Measurements from ENCODE around the gene SLC40A1.

SLC40A1 gene

DNA sequence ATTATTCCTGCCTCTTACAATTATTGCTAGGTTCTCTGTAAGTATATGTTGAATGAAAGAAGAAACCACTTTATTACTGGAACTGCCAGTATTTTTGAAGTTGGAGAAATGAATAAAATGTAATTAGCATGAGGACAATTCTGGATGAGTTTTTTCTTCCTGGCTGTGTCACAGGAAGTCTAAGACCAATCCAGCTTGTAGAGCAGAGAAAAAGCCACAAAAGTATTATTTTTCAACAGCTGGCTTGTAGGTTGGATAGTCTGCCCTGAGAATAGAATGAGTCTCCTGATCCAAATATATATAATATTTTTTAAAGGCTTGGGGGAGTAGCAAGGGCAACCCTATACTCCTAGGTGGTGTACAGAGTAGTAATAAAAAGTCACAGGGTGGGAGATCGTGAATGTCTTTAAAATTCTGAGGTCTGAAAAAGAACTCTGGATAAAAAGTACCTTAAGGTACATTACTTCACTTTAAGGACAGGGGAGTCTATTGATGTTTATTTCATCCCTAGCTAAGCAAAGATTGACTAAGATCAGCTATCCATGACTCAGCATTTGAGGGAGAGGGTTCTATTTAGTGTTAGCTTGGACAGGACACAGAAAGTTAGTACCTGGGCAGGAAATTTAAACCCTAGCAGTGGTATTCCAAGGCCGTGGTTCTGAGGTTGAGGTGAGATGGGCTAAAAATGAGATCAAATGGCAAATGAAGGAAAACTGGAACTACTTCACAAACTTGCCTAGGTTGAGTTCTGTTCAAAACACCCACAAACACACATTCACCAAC is 31.7 kb downstream of the SLC40A1 start:
- no peak for DNase-seq
- in situ Hi-C loops (cut with MboI; ENCODE audit: low pct_unique_long_range_greater_than_20kb, low sequenced_read_pairs), result no loop called here

DNA sequence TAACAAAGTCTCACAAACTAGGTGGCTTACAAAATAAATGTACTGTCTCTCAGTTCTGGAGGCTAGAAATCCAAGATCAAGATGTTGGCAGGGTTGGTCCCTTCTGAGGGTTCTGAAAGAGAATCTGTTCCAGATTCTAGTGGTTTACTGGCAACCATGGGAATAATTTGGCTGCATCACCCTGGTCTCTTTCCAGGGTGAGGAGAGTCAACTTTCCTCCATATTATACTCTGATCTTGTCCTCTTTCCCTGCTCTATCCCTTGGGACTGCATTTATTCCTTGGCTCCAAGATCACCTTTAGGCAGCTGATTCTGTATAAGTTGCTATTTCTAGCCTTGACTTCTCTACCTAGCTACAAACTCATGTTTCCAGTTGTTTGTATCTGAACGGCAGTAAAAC is 35.2 kb downstream of the SLC40A1 start:
- in situ Hi-C loops (cut with MboI; ENCODE audit: low pct_unique_long_range_greater_than_20kb, low sequenced_read_pairs), result no loop called here

DNA sequence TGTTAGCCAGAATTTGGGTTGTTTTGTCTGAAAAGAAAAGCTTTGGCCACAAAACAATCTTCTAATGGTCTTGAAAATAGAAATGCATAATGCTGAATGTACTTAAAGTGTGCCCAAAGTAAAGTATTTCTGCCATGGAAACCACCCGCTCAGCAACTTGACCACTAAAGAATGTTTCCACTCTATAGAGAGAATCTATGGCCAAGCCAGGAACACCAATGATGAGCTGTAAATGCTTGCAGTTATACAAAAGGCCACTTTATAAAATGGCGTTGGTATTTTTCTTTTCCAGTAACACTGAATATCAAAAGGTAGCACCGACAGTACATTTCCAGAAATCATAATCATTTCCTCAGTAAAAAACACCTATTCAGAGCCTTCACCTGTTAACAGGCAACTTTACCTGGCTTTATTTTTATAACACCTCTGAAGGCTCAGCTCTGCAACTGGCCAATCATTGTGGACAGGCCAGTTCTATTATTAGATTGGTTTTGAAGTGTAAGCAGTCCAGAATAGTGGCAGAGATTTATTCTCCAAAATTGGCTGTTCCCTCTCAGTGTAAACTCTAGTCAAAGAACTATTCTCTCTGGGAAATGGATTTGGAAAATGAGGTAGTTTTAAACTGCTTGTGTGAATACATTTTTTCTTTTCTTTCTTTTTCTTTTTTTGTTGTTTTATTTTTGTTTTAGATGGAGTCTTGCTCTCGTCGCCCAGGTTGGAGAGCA is 36.1 kb downstream of the SLC40A1 start:
- no peak for DNase-seq
- in situ Hi-C loops (cut with MboI; ENCODE audit: low pct_unique_long_range_greater_than_20kb, low sequenced_read_pairs), result no loop called here

More for the DNA sequence above, 35.2 kb downstream of the SLC40A1 start:
- no peak for DNase-seq

DNA sequence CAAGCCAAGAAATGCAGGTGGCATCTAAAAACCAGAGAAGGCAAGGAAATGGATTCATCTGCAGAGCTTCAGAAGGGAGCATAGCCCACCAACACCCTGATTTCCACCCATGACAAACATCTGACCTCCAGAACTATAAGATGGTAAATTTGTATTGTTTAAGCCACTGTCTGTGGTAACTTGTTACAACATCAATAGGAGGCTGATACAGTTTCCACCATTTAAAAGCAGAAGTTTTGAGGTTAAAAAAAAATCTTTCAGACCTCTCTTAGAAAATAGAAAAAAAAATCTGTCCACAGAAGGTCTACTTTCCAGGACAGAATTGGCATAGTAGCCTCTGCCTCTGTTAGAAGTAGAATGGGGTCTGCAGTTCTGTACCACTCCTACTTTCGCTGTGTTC is 37.2 kb downstream of the SLC40A1 start:
- DNase-seq, result no peak

DNA sequence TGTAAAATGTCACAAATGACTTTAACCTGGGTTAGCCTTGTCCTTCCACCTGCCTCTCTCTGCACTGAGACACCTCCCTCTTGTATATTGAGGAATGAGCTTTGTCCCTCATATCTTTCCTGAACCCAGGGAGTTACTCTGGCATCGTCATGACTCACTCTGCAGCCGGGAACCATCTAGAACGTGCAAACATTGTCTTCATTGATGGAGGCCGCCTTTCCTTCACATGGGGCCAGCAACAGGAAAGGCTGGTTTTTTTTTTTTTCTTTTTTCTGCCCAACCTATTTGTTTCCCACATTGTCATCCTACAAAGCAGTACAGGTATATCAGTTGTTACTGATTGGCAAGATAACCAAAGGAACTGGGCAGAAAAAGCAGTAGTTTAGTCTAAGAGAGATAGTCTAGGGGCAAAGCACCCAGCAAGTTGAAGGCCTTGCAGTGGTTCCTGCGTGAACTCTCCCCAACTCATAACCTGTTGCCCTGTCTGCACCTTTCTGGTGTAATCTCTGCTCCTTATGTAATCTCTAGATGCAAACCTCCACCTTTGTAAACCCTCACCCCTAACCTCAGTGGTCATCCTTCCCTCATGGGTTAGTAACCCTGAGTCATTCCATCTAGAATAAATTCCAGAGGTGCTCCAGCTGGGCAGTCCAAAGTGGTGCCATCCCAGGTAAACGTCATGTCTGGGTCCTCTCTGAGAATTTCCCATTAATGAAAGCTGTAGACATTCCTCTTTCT is 38.3 kb downstream of the SLC40A1 start:
- in situ Hi-C loops (cut with MboI; ENCODE audit: low pct_unique_long_range_greater_than_20kb, low sequenced_read_pairs), result no loop called here
- no peak for DNase-seq

More for the DNA sequence above, 37.2 kb downstream of the SLC40A1 start:
- in situ Hi-C loops (cut with MboI; ENCODE audit: low pct_unique_long_range_greater_than_20kb, low sequenced_read_pairs), result no loop called here

DNA sequence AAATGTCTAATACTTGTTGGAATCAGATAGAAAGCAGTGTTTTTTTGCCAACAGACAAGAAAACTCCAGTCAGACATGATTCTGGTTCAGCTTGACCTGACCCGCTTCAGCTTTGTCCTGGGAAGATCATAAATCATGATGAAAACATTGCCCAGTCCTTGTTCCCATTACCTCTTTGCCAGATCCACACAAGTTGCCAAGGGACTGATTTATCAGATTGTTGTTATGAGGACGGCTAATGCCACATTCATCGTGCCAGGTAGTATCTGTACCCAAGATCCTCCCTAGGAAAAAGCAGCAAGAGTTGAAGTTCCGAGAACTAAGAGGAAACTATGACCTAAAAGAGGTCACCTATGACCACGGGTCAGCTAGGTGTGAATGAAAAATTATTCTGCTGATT is 39.0 kb downstream of the SLC40A1 start:
- in situ Hi-C loops (cut with MboI; ENCODE audit: low pct_unique_long_range_greater_than_20kb, low sequenced_read_pairs), result no loop called here
- no peak for DNase-seq

DNA sequence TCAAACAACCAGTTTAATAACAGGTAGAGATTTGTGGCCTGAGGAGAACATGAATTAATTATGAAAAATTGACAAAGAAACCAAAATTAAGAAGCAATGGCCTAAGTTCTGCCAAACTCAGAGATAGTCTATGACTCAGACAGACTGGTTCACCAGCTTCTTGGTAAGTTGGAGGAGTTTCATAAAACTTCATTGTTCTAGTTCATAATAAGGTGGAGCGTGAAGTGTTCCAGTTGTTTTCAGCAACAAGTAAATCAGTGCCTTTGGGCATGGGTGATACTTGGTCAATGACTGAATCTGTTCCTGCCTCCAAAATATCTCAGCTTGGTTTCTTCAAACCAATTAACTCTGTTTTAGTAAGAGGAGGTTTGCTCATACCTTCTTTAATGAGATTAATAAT is 40.0 kb downstream of the SLC40A1 start:
- in situ Hi-C loops (cut with MboI; ENCODE audit: low pct_unique_long_range_greater_than_20kb, low sequenced_read_pairs), result no loop called here
- DNase-seq, result no peak

DNA sequence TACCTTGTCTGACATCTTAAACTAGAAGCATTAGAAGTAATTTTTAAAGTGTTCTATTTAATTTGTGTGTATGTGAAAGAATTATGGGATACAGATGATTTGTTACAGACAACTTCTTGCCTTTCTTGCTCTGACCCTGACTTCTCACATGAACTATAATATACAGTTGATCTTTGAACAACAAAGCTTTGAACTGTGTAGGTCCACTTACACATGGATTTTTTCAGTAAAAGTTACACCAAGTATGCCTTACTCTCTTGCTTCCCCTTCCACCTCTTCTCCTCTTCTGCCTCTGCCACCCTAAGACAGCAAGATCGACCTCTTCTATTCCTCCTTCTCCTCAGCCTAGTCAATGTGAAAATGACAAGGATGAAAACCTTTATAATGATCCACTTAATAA is 42.2 kb downstream of the SLC40A1 start:
- no peak for DNase-seq
- in situ Hi-C loops (cut with MboI; ENCODE audit: low pct_unique_long_range_greater_than_20kb, low sequenced_read_pairs), result no loop called here

DNA sequence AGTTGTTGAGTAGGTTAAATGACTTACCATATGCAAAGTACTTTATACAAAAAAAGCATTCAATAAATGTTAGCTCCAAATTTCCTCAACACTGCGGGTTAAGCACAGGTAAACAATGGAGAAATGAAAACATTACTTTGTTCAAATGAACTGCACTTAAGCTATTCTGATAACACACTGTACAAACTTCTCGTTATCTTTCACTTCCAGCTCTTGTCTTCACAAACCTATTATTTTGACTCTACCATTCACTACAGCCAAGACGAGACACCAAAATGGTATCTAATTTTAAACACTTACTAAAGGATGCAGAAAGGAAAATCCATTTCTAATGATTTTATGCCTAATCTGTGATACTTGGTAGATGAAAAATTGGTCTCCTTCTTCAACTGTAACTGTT is 43.8 kb downstream of the SLC40A1 start:
- in situ Hi-C loops (cut with MboI; ENCODE audit: low pct_unique_long_range_greater_than_20kb, low sequenced_read_pairs), result no loop called here
- no peak for DNase-seq

DNA sequence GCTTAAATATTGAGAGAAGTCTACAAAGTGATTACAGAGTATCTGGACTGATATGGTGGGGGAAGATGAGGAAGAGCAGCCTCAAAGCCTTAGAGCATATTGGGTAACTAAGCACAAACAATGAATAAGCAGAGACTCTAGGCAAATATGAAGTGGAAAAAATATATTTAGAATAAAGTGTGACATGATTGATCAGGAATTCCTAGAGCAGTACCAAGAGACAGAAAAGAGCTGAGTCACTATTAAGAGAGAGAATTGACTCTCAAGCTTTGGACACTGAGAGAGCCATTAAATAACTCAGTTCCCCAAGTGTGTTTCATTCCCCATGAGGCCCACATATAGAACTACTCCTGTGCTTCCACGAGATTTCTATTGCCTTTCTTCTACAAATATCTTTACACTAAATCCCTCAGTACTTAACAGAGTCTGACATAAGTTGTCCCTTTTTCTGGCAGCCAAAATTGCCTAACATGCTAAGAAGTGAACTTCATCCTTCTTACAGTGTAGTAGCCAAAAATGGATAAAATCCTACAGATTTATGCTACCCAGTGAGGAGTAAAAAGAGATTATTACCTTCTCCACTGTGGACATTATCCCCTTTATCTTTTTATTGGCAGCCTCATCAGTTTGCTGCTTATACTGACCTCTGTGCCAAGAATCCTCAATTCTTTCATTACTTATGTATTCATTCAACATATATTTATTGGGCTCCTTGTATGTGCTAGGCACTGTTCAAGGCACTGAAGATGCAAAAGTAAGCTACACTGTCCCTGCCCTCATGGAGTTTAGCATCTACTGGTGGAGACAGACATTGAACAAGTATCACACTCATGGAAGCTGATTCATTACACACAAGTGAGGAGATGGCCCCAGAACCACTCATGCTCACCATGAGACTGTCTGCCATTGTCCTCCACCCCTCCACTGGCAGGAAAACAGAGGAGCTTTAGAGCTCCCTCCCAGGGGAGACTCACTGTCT is 45.4 kb downstream of the SLC40A1 start:
- no peak for DNase-seq
- in situ Hi-C loops (cut with MboI; ENCODE audit: low pct_unique_long_range_greater_than_20kb, low sequenced_read_pairs), result no loop called here

DNA sequence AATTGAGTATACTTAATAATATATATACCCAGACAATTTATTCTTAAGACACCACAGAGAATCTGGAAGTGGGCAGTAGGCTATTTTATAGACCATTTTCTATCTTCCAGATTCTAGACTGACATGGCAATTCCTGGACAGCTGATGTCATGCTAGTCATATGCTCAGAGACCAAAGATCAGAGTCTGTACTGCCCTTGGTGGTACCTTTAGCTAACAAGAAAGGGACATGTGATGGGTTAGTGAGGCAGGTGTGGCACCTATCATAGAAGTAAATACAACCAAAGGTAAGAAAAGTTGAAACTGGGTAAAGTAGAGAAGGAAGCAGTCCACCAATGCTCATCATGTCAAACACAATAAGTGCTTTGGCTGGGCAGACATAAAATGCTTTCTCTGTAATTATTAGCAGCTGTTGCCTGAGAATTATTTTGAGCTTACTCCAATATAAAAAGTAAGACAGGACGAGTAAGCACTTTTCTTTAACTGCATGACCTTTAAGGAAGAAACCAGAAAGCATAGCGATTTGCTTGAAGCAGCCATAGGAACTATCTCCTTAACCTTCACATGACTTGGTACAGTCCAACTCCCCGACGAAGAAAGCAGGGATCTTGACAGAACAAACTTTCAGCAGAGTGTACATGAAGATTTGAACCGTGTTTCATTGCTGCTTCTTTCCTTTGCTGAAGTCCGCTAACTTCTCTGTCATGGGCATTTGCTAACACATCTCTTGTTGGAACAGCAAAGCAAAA is 47.1 kb downstream of the SLC40A1 start:
- no peak for DNase-seq
- in situ Hi-C loops (cut with MboI; ENCODE audit: low pct_unique_long_range_greater_than_20kb, low sequenced_read_pairs), result no loop called here

DNA sequence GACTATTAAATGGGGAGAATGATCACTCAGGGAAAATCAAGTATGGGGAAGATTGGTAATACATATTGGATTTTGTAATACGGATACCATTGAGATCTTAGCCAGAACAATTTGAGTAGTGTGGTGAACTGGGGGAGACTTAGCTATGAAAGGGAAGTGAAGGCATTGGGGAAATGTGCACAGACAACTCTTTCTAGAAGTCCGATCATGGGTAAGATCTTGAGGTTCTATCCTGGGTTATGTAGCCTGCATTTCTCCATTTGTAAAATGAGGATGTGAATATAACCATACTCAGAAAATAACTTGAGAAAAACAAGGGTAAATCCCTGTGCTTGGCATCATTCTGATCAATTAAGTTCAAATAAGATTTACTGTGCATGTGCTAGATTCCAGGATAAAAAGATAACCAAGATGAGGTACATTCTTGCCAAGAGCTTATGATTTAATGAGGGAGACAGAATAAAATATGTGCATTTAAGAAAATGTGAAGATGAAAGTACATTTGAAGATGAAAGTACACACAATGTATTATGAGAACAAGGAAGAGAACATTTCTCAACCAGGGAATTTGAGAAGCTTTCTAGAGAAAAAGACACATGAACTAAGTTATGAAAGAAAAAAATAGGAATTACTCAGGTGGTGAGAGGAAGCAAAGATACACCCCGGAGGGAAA is 49.5 kb downstream of the SLC40A1 start:
- in situ Hi-C loops (cut with MboI; ENCODE audit: low pct_unique_long_range_greater_than_20kb, low sequenced_read_pairs), result no loop called here
- DNase-seq, result no peak

DNA sequence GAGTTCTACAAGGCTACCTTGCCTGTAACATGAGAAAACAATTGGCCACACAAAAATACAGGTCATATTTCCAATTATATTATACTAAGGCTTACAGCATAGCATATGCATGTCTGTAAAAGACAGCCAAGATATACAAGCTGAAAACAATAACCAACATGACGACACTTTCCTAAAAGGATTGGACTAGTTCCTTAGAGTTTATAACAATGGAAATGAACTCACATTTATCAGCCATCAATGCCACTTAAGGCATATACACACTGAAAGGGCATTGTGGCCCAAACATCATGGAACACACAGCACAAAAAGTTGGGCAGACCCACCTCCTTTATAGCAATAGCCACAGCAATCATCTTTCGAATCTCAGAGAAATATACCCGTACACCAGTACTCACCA is 52.0 kb downstream of the SLC40A1 start:
- in situ Hi-C loops (cut with MboI; ENCODE audit: low pct_unique_long_range_greater_than_20kb, low sequenced_read_pairs), result no loop called here
- DNase-seq, result no peak

DNA sequence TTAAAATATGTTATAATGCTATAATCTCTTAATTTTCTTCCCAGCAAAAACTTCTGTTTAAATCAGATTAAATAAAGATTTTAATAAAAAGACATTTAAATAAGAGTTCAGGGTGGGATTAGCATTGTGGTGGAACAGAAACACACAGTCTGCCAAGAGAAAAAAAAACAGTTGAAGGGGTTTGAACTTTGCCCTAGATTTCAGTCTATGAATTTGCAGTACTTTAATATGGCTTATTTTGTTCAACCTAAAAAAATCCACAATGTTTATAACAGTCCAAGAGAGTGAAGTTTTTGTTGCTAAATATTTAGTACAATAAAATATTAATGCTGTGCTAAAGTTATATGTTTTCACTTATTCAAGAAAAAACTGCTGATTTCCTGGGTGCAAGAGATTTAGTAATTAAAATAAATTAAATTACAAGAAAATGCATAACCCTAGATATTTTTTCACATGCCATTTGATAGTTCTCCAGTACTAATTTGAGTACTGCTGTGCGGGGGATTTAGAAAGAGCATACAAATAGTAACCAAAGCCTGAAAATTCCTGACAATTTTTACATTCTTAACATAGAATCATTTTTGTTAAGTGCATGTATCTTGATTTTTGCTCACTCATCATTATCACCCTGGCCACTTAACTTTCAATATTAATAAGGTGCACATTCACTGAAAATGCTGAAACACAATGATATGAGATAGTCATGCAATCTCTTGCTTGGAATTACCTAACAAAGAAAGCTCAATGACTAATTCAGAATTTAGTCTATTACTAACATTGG is 52.6 kb downstream of the SLC40A1 start:
- DNase-seq, result no peak
- in situ Hi-C loops (cut with MboI; ENCODE audit: low pct_unique_long_range_greater_than_20kb, low sequenced_read_pairs), result no loop called here

DNA sequence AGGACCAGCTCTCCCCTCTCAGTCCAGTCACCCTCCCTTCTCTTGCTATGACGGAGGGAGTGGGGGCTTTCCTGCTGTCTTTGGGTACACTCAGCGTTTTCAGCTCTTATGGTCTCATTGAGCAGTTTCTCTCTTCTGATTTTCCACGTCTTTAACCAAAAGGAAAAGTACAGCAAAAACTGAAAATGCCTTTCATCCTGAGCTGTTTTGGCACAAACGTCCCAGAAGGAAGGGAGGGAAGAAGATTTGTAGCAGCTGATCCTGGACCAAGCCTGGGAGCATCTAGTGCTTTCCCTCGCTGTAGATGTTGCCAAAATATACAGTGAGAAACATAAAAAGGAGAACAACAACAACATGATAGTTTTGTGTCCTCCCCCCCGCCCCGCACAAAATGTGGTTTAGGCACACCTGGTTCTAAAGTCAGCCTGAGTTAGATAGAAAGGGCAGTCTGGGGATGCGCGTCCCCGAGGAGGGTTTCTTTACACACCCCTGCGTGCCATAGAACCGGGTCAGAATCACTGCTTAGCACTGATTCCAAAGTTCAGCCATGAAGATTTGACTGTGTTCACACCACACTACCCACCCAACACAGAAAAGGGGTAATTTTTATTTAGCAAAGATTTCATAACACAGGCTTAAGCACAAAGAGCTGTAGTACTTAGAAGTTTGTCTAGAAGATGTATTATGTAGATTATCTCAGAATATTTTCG is 53.4 kb downstream of the SLC40A1 start:
- in situ Hi-C loops (cut with MboI; ENCODE audit: low pct_unique_long_range_greater_than_20kb, low sequenced_read_pairs), result no loop called here
- no peak for DNase-seq

DNA sequence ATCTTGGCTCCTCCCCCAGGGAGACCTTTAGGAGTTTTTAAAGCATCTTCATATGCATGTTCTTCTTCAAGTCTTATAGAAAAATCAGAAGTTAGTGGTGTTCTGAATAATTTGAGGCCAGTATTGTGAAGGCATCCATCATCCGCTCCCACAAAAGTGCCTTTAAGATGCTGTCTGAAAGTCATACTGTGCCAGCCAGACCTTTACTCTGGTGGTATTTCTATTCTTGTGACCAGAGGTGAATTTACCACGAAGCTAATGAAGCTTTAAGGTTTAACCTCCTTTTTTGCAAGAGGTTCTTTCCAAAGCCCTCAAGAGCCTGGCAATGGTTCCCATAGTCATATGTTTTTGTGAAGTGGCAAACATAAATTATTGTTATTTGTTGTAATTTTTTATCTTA is 54.3 kb downstream of the SLC40A1 start:
- DNase-seq, result no peak
- in situ Hi-C loops (cut with MboI; ENCODE audit: low pct_unique_long_range_greater_than_20kb, low sequenced_read_pairs), result no loop called here

DNA sequence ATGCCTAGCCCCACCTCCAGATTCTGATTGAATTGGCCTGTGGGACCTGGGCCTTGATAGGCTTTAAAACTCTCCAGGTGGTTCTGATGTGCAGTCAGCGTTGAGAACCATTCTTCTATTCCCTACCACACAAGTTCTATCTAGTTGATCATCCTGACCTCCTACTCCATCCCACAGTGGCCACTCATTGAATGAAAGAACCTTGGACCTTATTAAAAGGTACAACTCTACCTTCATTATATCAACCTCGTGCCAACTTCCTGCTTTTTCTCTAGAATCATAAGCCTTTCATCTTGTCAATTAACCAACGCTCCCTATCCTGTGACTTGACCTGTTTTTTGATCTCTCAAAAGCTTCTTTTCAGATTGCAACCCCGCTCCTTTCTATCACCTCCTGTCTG is 55.8 kb downstream of the SLC40A1 start:
- in situ Hi-C loops (cut with MboI; ENCODE audit: low pct_unique_long_range_greater_than_20kb, low sequenced_read_pairs), result no loop called here
- DNase-seq, result no peak

All from KBM-7 (cell line).